ENCODE results near the gene WDR59. TPM values are rescaled to one million over a fixed set of nuclear protein-coding genes. Genes with fewer than 3 reads are reported as not detected.

WDR59 gene
- total and polyA plus RNA-seq, 2 donors (not counting 1 experiment from before 2014, with no cell fraction given), result 52.6 to 127 TPM

- Histone ChIP-seq H3K4me2 (replicated peaks; ENCODE audit: low read depth, low read length, poor library complexity, severe bottlenecking) (no peak overlapping the region), H3K27me3 (replicated peaks in 1 of 4; ENCODE audit: control extremely low read depth in 1 of 4, control insufficient read depth in 3 of 4, insufficient read depth in 4 of 4, low read length in 3 of 4) (no peaks in the 10 kb centered on the region), H2AFZ (ENCODE audit: insufficient read depth, low read depth, low read length, poor library complexity, severe bottlenecking) (peak overlapping the region; percentile 14), H4K20me1 (ENCODE audit: control insufficient read depth, insufficient read depth, low read length, poor library complexity, severe bottlenecking) (no peaks in the 10 kb centered on the region), H3K36me3 (replicated peaks in 1 of 2; ENCODE audit: control extremely low read depth in 1 of 2, control insufficient read depth in 1 of 2, extremely low read depth in 1 of 2, insufficient read depth in 2 of 2, low read length in 1 of 2) (no peaks in the 10 kb centered on the region), H3K27ac (ENCODE audit: low read length in 2 of 2) (no peak overlapping the region), H3K9ac (ENCODE audit: low read length) (no peak overlapping the region), H3K79me2 (ENCODE audit: control insufficient read depth, insufficient read depth, low read length) (no peaks in the 10 kb centered on the region), H3K4me1 (ENCODE audit: control insufficient read depth in 2 of 2, insufficient read depth in 2 of 2, low read length in 2 of 2) (no peaks in the 10 kb centered on the region), H3K9me3 (ENCODE audit: control extremely low read depth in 1 of 3, control insufficient read depth in 2 of 3, insufficient read depth in 1 of 3, low read length in 2 of 3) (peaks cover 3 to 18% (median 11%) of the 10 kb centered on the region in 3 donors), H3K4me3 (ENCODE audit: control extremely low read depth in 1 of 5, extremely low read depth in 1 of 5, insufficient read depth in 1 of 5, low read depth in 2 of 5, low read length in 4 of 5) (no peak overlapping the region)
- H3K4me1 Mint-ChIP-seq, result peaks cover 8% of the 10 kb centered on the region
- no peaks in the 10 kb centered on the region for H3K9me3 Mint-ChIP-seq (ENCODE audit: insufficient read depth)
- CTCF ChIA-PET, result no interaction called here
- no peak overlapping the region for H3K4me3 Mint-ChIP-seq
- ATAC-seq (ENCODE audit: low read depth) (no peak), DNase-seq (no peak)
- WGBS (ENCODE audit: insufficient coverage), result 0% methylated on average over 1 of the region's 4 CpGs
- H3K27me3 Mint-ChIP-seq, result no peaks in the 10 kb centered on the region
- TF ChIP-seq, protein P1, sequence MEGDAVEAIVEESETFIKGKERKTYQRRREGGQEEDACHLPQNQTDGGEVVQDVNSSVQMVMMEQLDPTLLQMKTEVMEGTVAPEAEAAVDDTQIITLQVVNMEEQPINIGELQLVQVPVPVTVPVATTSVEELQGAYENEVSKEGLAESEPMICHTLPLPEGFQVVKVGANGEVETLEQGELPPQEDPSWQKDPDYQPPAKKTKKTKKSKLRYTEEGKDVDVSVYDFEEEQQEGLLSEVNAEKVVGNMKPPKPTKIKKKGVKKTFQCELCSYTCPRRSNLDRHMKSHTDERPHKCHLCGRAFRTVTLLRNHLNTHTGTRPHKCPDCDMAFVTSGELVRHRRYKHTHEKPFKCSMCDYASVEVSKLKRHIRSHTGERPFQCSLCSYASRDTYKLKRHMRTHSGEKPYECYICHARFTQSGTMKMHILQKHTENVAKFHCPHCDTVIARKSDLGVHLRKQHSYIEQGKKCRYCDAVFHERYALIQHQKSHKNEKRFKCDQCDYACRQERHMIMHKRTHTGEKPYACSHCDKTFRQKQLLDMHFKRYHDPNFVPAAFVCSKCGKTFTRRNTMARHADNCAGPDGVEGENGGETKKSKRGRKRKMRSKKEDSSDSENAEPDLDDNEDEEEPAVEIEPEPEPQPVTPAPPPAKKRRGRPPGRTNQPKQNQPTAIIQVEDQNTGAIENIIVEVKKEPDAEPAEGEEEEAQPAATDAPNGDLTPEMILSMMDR (IDR thresholded peaks at IDR 0.05), result no peak
- TF ChIP-seq EZH2 (IDR thresholded peaks at IDR 0.05; ENCODE audit: borderline replicate concordance, insufficient read depth, low read depth, low read length, poor library complexity, severe bottlenecking), result no peak
- POLR2A ChIA-PET, result no interaction called here
- no peak overlapping the region for H3K27ac Mint-ChIP-seq
- intact Hi-C loops (cut with micrococcal nuclease), result no loop called here
Observed at GRCh38 chr16:75024594-75024993, 39.7 kb upstream of the WDR59 start.

DNA sequence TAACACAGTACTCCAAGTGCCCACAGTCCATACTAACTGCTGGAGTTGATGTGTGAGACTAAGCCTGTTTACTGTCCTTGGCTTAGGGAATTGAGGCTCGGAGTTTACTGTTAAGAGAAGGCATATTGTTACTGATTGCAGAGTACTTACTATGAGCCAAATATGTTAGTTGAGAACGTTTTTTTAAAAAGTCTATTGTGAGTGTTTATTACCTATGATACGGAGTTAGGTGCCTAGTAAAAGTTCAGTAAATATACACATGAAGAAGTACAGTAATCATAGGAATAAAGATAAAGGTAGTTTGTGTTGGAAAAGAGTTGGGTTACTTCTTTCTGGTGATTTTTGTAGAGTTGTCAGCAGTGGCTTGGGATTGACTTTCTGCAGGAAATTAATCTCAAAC lies 39.3 kb upstream of the WDR59 start:
- Histone ChIP-seq H3K27me3 (replicated peaks in 1 of 4; ENCODE audit: control extremely low read depth in 1 of 4, control insufficient read depth in 3 of 4, insufficient read depth in 4 of 4, low read length in 3 of 4) (no peaks in the 10 kb centered on the region), H4K20me1 (ENCODE audit: control insufficient read depth, insufficient read depth, low read length, poor library complexity, severe bottlenecking) (no peaks in the 10 kb centered on the region), H3K27ac (ENCODE audit: low read length in 2 of 2) (no peak overlapping the region), H3K4me1 (ENCODE audit: control insufficient read depth in 2 of 2, insufficient read depth in 2 of 2, low read length in 2 of 2) (no peaks in the 10 kb centered on the region), H3K36me3 (replicated peaks in 1 of 2; ENCODE audit: control extremely low read depth in 1 of 2, control insufficient read depth in 1 of 2, extremely low read depth in 1 of 2, insufficient read depth in 2 of 2, low read length in 1 of 2) (no peaks in the 10 kb centered on the region), H3K9ac (ENCODE audit: low read length) (no peak overlapping the region), H3K79me2 (ENCODE audit: control insufficient read depth, insufficient read depth, low read length) (no peaks in the 10 kb centered on the region), H3K4me3 (ENCODE audit: control extremely low read depth in 1 of 5, extremely low read depth in 1 of 5, insufficient read depth in 1 of 5, low read depth in 2 of 5, low read length in 4 of 5) (no peak overlapping the region), H2AFZ (ENCODE audit: insufficient read depth, low read depth, low read length, poor library complexity, severe bottlenecking) (peak overlapping the region; percentile 14), H3K4me2 (replicated peaks; ENCODE audit: low read depth, low read length, poor library complexity, severe bottlenecking) (no peak overlapping the region), H3K9me3 (ENCODE audit: control extremely low read depth in 1 of 3, control insufficient read depth in 2 of 3, insufficient read depth in 1 of 3, low read length in 2 of 3) (peaks cover 3 to 18% (median 11%) of the 10 kb centered on the region in 3 donors)
- ChIA-PET CTCF (no interaction called here), POLR2A (no interaction called here)
- no peak for TF ChIP-seq EZH2 (IDR thresholded peaks at IDR 0.05; ENCODE audit: borderline replicate concordance, insufficient read depth, low read depth, low read length, poor library complexity, severe bottlenecking)
- TF ChIP-seq, protein P1 (IDR thresholded peaks at IDR 0.05), result no peak
- Mint-ChIP-seq H3K9me3 (ENCODE audit: insufficient read depth) (no peaks in the 10 kb centered on the region), H3K4me3 (no peak overlapping the region), H3K27me3 (no peaks in the 10 kb centered on the region), H3K27ac (no peak overlapping the region), H3K4me1 (peaks cover 8% of the 10 kb centered on the region)
- DNase-seq (no peak), ATAC-seq (ENCODE audit: low read depth) (no peak)
- WGBS (ENCODE audit: insufficient coverage), result no CpG with 5 or more reads among the region's 3 CpGs
- intact Hi-C loops (cut with micrococcal nuclease), result no loop called here
